Body of pancreas (tissue), 4 donors: Measurements from ENCODE around the gene C14orf119. TPM values are rescaled to one million over a fixed set of nuclear protein-coding genes. Genes with fewer than 3 reads are reported as not detected.

Source experiments
- ATAC-seq: fragments of 150-250 bp; one replicate; pipeline ENCODE4 v1.9.1; 2016
- DNase-seq, 4 donors: peaks; one replicate each; pipeline ENCODE4 v3.0.0-alpha.2; 2019
- H3K27ac ChIP-seq, 4 donors: fragments of 200-600 bp; sonication (generic); 1 replicate in 3 of 4; 2 replicates in 1 of 4; pipeline versions ENCODE4 v1.5.1 to v1.6.1; 2016 to 2019; ENCODE audit warnings: mild to moderate bottlenecking in 1 of 4, mixed read lengths in 1 of 4, moderate library complexity in 1 of 4
- H3K27me3 ChIP-seq, 2 donors: fragments of 200-600 bp; sonication (generic); one replicate each; pipeline ENCODE4 v1.6.0; 2016; ENCODE audit warnings: mild to moderate bottlenecking in 1 of 2
- H3K36me3 ChIP-seq, 2 donors: fragments of 200-600 bp; sonication (generic); replicated peaks in 1 of 2; 2 replicates each; pipeline ENCODE4 v1.5.1; 2016; ENCODE audit warnings: low read depth in 2 of 2; ENCODE audit not compliant: insufficient read depth in 1 of 2
- H3K4me1 ChIP-seq: fragments of 200-600 bp; sonication (generic); one replicate; pipeline ENCODE4 v1.6.0; 2016
- H3K4me3 ChIP-seq, 2 donors: fragments of 200-600 bp; sonication (generic); 1 replicate in 1 of 2; 2 replicates in 1 of 2; pipeline ENCODE4 v1.5.1; 2016 to 2019
- H3K9me3 ChIP-seq, 3 donors: fragments of 200-600 bp; sonication (generic); 1 replicate in 2 of 3; 2 replicates in 1 of 3; pipeline ENCODE4 v1.5.1; 2016
- POLR2A ChIP-seq, 3 donors: fragments of 450-650 bp; IDR thresholded peaks; one replicate each; pipeline ENCODE4 v1.6.1; 2016; ENCODE audit warnings: antibody characterized with exemption in 3 of 3, mild to moderate bottlenecking in 2 of 3
- WGBS, 2 donors: methylation state at CpG; one replicate each; pipeline ENCODE4 v1.1.5; 2017; 5-methylcytosine and 5-hydroxymethylcytosine counted together
- intact Hi-C: fragments of 100-400 bp; cut with DNase I; formaldehyde crosslinking; loops from one replicate; pipeline ENCODE4 v1.15.1; 2023
- total RNA-seq, 2 donors: library from RNA; depleted of rRNA; stranded (reverse); fragments of >200 nt; gene quantifications; one replicate each; pipeline ENCODE4 v1.1.0, GENCODE V29; 2016
- TF ChIP-seq, protein P1 (sequence below), 7 experiments: fragments of 450-650 bp in 4 of 7; fragments of 200-600 bp in 3 of 7; sonication (generic) in 3 of 7; IDR thresholded peaks; one replicate each; pipeline ENCODE4 v1.5.1; 2016 to 2019; ENCODE audit warnings: antibody characterized with exemption in 7 of 7

Gene C14orf119
- total RNA-seq, 2 donors from 2014 or later: 3.6 to 7.0 TPM

- H3K27me3 ChIP-seq: no peaks in the 10 kb centered on the region
- ATAC-seq: no peak
- WGBS, 2 donors: 60 to 86% methylated on average over 3 of the region's 3 CpGs
- intact Hi-C loops: no loop called here
- H3K4me1 ChIP-seq: no peaks in the 10 kb centered on the region
- H3K36me3 ChIP-seq: no peaks in the 10 kb centered on the region
- DNase-seq: no peak
- no peak overlapping the region for H3K27ac ChIP-seq
- TF ChIP-seq, protein P1, sequence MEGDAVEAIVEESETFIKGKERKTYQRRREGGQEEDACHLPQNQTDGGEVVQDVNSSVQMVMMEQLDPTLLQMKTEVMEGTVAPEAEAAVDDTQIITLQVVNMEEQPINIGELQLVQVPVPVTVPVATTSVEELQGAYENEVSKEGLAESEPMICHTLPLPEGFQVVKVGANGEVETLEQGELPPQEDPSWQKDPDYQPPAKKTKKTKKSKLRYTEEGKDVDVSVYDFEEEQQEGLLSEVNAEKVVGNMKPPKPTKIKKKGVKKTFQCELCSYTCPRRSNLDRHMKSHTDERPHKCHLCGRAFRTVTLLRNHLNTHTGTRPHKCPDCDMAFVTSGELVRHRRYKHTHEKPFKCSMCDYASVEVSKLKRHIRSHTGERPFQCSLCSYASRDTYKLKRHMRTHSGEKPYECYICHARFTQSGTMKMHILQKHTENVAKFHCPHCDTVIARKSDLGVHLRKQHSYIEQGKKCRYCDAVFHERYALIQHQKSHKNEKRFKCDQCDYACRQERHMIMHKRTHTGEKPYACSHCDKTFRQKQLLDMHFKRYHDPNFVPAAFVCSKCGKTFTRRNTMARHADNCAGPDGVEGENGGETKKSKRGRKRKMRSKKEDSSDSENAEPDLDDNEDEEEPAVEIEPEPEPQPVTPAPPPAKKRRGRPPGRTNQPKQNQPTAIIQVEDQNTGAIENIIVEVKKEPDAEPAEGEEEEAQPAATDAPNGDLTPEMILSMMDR (IDR thresholded peaks at IDR 0.05): no peak
- TF ChIP-seq POLR2A (IDR thresholded peaks at IDR 0.05): no peak
- H3K9me3 ChIP-seq: no peaks in the 10 kb centered on the region
- H3K4me3 ChIP-seq: no peak overlapping the region
These were observed 35.6 kb downstream of the C14orf119 start for GRCh38 chr14:23130871-23131270.

- 89% methylated on average over 5 of the region's 5 CpGs for WGBS, 2 donors
- H3K4me3 ChIP-seq: no peak overlapping the region
These were observed 36.2 kb downstream of the C14orf119 start for GRCh38 chr14:23131482-23131881.

GRCh38 chr14:23132970-23133369 is 37.7 kb downstream of the C14orf119 start:
- TF ChIP-seq, protein P1 (IDR thresholded peaks at IDR 0.05): no peak
- no peak for TF ChIP-seq POLR2A (IDR thresholded peaks at IDR 0.05)
- no peaks in the 10 kb centered on the region for H3K4me1 ChIP-seq
- H3K36me3 ChIP-seq: no peaks in the 10 kb centered on the region
- DNase-seq (no peak), ATAC-seq (no peak)
- H3K4me3 ChIP-seq: no peak overlapping the region
- 84 to 87% methylated on average over 8 of the region's 8 CpGs for WGBS, 2 donors
- H3K27ac ChIP-seq: no peak overlapping the region
- intact Hi-C loops: no loop called here
- no peaks in the 10 kb centered on the region for H3K9me3 ChIP-seq
- H3K27me3 ChIP-seq: no peaks in the 10 kb centered on the region

More at GRCh38 chr14:23131482-23131881, 36.2 kb downstream of the C14orf119 start:
- H3K27ac ChIP-seq: no peak overlapping the region
- no peak for TF ChIP-seq POLR2A (IDR thresholded peaks at IDR 0.05)
- TF ChIP-seq, protein P1 (IDR thresholded peaks at IDR 0.05): no peak
- no peaks in the 10 kb centered on the region for H3K36me3 ChIP-seq
- no peaks in the 10 kb centered on the region for H3K9me3 ChIP-seq
- DNase-seq (no peak), ATAC-seq (no peak)
- no peaks in the 10 kb centered on the region for H3K27me3 ChIP-seq
- intact Hi-C loops: no loop called here
- H3K4me1 ChIP-seq: no peaks in the 10 kb centered on the region

GRCh38 chr14:23136566-23137133 is 41.3 kb downstream of the C14orf119 start:
- Histone ChIP-seq H3K4me1 (no peaks in the 10 kb centered on the region), H3K27ac (no peak overlapping the region), H3K27me3 (no peaks in the 10 kb centered on the region), H3K4me3 (no peak overlapping the region), H3K9me3 (no peaks in the 10 kb centered on the region), H3K36me3 (no peaks in the 10 kb centered on the region)
- TF ChIP-seq, protein P1 (IDR thresholded peaks at IDR 0.05): no peak
- no peak for TF ChIP-seq POLR2A (IDR thresholded peaks at IDR 0.05)
- intact Hi-C loops: no loop called here
- WGBS, 2 donors: 95% methylated on average over 8 to 16 of the region's 16 CpGs
- ATAC-seq (no peak), DNase-seq (no peak)

DNA sequence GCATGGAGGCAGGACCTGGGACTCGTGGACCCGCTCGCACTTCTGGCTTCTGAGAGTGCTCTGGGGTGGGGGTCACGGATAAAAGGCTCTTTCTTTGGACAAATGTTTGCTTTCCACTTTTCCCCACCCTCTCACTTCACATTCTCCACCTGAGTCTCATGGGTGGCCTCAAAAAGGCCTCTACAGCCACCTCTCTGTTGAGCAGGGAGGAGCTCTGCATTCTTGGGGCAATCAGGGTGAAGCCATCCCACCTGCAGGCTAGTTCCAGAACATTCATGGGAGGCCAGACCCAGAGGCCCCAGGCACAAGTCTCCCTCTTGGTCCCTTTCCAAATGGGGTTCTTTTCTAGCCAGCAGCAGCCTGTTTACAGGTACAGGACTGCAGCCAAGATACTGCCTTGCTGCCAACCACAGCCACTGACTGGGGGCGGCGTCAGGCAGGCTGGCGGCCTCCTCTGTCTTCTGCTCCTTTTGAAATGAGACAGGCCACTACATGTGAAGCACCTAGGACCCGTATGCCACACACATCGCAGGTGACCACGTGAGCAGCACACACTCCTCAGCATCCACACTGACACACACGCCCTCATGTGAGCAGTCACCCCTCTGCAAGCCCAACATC is 42.0 kb downstream of the C14orf119 start:
- H3K27ac ChIP-seq: no peak overlapping the region
- no peaks in the 10 kb centered on the region for H3K9me3 ChIP-seq
- no peak for TF ChIP-seq POLR2A (IDR thresholded peaks at IDR 0.05)
- TF ChIP-seq, protein P1 (IDR thresholded peaks at IDR 0.05): no peak
- WGBS, 2 donors: 82 to 89% methylated on average over 8 to 11 of the region's 11 CpGs
- no peaks in the 10 kb centered on the region for H3K36me3 ChIP-seq
- ATAC-seq: no peak
- no peak overlapping the region for H3K4me3 ChIP-seq
- H3K4me1 ChIP-seq: peaks cover 4% of the 10 kb centered on the region
- DNase-seq: no peak
- intact Hi-C loops: no loop called here
- no peaks in the 10 kb centered on the region for H3K27me3 ChIP-seq
